ENCODE measurements around the gene RBMS3.

The RBMS3 gene

GRCh38 chr3:29590461-29590860, 309.6 kb downstream of the RBMS3 start:
- DNase-seq, result no peak

- DNase-seq, result no peak
These were observed 310.7 kb downstream of the RBMS3 start for GRCh38 chr3:29591579-29591978.

- DNase-seq, result no peak
These were observed 312.9 kb downstream of the RBMS3 start for GRCh38 chr3:29593802-29594201.

GRCh38 chr3:29594261-29594660, 313.4 kb downstream of the RBMS3 start:
- DNase-seq, result no peak

- DNase-seq, result no peak
These were observed 316.6 kb downstream of the RBMS3 start for GRCh38 chr3:29597376-29598008.

GRCh38 chr3:29601861-29602585, 321.2 kb downstream of the RBMS3 start:
- no peak for DNase-seq

- no peak for DNase-seq
These were observed 325.0 kb downstream of the RBMS3 start for GRCh38 chr3:29605845-29606244.

GRCh38 chr3:29606416-29606815, 325.5 kb downstream of the RBMS3 start:
- no peak for DNase-seq

- no peak for DNase-seq
These were observed 327.8 kb downstream of the RBMS3 start for GRCh38 chr3:29608414-29609327.

GRCh38 chr3:29609328-29609811, 328.5 kb downstream of the RBMS3 start:
- no peak for DNase-seq

GRCh38 chr3:29610781-29611180, 329.9 kb downstream of the RBMS3 start:
- DNase-seq, result no peak

- DNase-seq, result no peak
These were observed 330.4 kb downstream of the RBMS3 start for GRCh38 chr3:29611252-29611651.

- DNase-seq, result no peak
These were observed 331.7 kb downstream of the RBMS3 start for GRCh38 chr3:29612536-29612935.

- DNase-seq, result no peak
These were observed 334.1 kb downstream of the RBMS3 start for GRCh38 chr3:29614954-29615353.

- DNase-seq, result no peak
These were observed 337.8 kb downstream of the RBMS3 start for GRCh38 chr3:29618395-29619282.

GRCh38 chr3:29619676-29620075, 338.8 kb downstream of the RBMS3 start:
- DNase-seq, result no peak

- DNase-seq, result no peak
These were observed 346.6 kb downstream of the RBMS3 start for GRCh38 chr3:29627136-29628117.

- DNase-seq, result no peak
These were observed 347.9 kb downstream of the RBMS3 start for GRCh38 chr3:29628795-29629194.

- no peak for DNase-seq
These were observed 355.0 kb downstream of the RBMS3 start for GRCh38 chr3:29635888-29636287.

- no peak for DNase-seq
These were observed 356.2 kb downstream of the RBMS3 start for GRCh38 chr3:29637068-29637467.
